ENCODE measurements around the gene AFAP1L1. TPM values are rescaled to one million over a fixed set of nuclear protein-coding genes. Genes with fewer than 3 reads are reported as not detected.
A peak's percentile ranks its signal among the peaks of the same experiment; 100 is the strongest.

AFAP1L1 gene
- total RNA-seq, 2 donors from 2014 or later, result 0.58 to 0.79 TPM

- DNase-seq, result peak; percentile 83
- Histone ChIP-seq H3K4me1 (ENCODE audit: control insufficient read depth, insufficient read depth, low read length) (no peaks in the 10 kb centered on the region), H3K27me3 (ENCODE audit: control insufficient read depth, insufficient read depth, low read length, poor library complexity, severe bottlenecking) (peaks cover 68% of the 10 kb centered on the region), H3K36me3 (ENCODE audit: control insufficient read depth, insufficient read depth, low read length) (no peaks in the 10 kb centered on the region), H3K9me3 (ENCODE audit: control insufficient read depth, low read length) (no peaks in the 10 kb centered on the region), H3K4me3 (ENCODE audit: low read length) (no peak overlapping the region), H3K9ac (ENCODE audit: extremely low read depth, low read length, poor library complexity, severe bottlenecking) (no peak overlapping the region), H3K27ac (ENCODE audit: low read depth, low read length) (no peak overlapping the region)
- 53% methylated on average over 3 of the region's 3 CpGs; no CpG with 5 or more reads in 1 of the 2 experiments for WGBS, 2 experiments (ENCODE audit: insufficient coverage in 1 of 2, insufficient read length in 1 of 2)
- no peaks in the 10 kb centered on the region for H3K9me3 Mint-ChIP-seq
- no peaks in the 10 kb centered on the region for H3K36me3 Mint-ChIP-seq (ENCODE audit: low read depth)
- H3K4me3 Mint-ChIP-seq, result no peak overlapping the region
- no peak for TF ChIP-seq CTCF (conservative IDR thresholded peaks at IDR 0.05)
- no peaks in the 10 kb centered on the region for H3K4me1 Mint-ChIP-seq
- H3K27ac Mint-ChIP-seq, result no peak overlapping the region
- H3K27me3 Mint-ChIP-seq (ENCODE audit: insufficient read depth), result peaks cover 42% of the 10 kb centered on the region
Measured at GRCh38 chr5:149254506-149254905, 17.2 kb upstream of the AFAP1L1 start.

- H3K9ac ChIP-seq (ENCODE audit: extremely low read depth, low read length, poor library complexity, severe bottlenecking), result no peak overlapping the region
- Mint-ChIP-seq H3K4me3 (no peak overlapping the region), H3K9me3 (no peaks in the 10 kb centered on the region), H3K36me3 (ENCODE audit: low read depth) (no peaks in the 10 kb centered on the region), H3K27me3 (ENCODE audit: insufficient read depth) (peaks cover 51% of the 10 kb centered on the region), H3K27ac (no peak overlapping the region), H3K4me1 (no peaks in the 10 kb centered on the region)
- no peaks in the 10 kb centered on the region for H3K9me3 ChIP-seq (ENCODE audit: control insufficient read depth, low read length)
- no peak for TF ChIP-seq CTCF (conservative IDR thresholded peaks at IDR 0.05)
- H3K4me3 ChIP-seq (ENCODE audit: low read length), result no peak overlapping the region
- no peaks in the 10 kb centered on the region for H3K4me1 ChIP-seq (ENCODE audit: control insufficient read depth, insufficient read depth, low read length)
- no peaks in the 10 kb centered on the region for H3K36me3 ChIP-seq (ENCODE audit: control insufficient read depth, insufficient read depth, low read length)
- peaks cover 67% of the 10 kb centered on the region for H3K27me3 ChIP-seq (ENCODE audit: control insufficient read depth, insufficient read depth, low read length, poor library complexity, severe bottlenecking)
- no peak for DNase-seq
- H3K27ac ChIP-seq (ENCODE audit: low read depth, low read length), result no peak overlapping the region
Measured at GRCh38 chr5:149256451-149256850, 15.2 kb upstream of the AFAP1L1 start.

- H3K9me3 Mint-ChIP-seq, result no peaks in the 10 kb centered on the region
- TF ChIP-seq CTCF (conservative IDR thresholded peaks at IDR 0.05), result no peak
- Histone ChIP-seq H3K4me3 (ENCODE audit: low read length) (no peak overlapping the region), H3K9ac (ENCODE audit: extremely low read depth, low read length, poor library complexity, severe bottlenecking) (no peak overlapping the region), H3K27ac (ENCODE audit: low read depth, low read length) (no peak overlapping the region), H3K9me3 (ENCODE audit: control insufficient read depth, low read length) (no peaks in the 10 kb centered on the region), H3K36me3 (ENCODE audit: control insufficient read depth, insufficient read depth, low read length) (no peaks in the 10 kb centered on the region), H3K4me1 (ENCODE audit: control insufficient read depth, insufficient read depth, low read length) (no peaks in the 10 kb centered on the region), H3K27me3 (ENCODE audit: control insufficient read depth, insufficient read depth, low read length, poor library complexity, severe bottlenecking) (peaks cover 68% of the 10 kb centered on the region)
- no peaks in the 10 kb centered on the region for H3K36me3 Mint-ChIP-seq (ENCODE audit: low read depth)
- H3K27me3 Mint-ChIP-seq (ENCODE audit: insufficient read depth), result peaks cover 51% of the 10 kb centered on the region
- no peak overlapping the region for H3K27ac Mint-ChIP-seq
- no peak for DNase-seq
- no peak overlapping the region for H3K4me3 Mint-ChIP-seq
- 89% methylated on average over 1 of the region's 1 CpG; no CpG with 5 or more reads in 1 of the 2 experiments for WGBS, 2 experiments (ENCODE audit: insufficient coverage in 1 of 2, insufficient read length in 1 of 2)
- no peaks in the 10 kb centered on the region for H3K4me1 Mint-ChIP-seq
Measured at GRCh38 chr5:149257131-149257530, 14.5 kb upstream of the AFAP1L1 start.

Measured in endodermal cell (in vitro differentiated cells).